ENCODE measurements around the gene GPC6.

GPC6 gene

GRCh38 chr13:93231867-93232266 is 5.3 kb downstream of the GPC6 start:
- DNase-seq = no peak

DNA sequence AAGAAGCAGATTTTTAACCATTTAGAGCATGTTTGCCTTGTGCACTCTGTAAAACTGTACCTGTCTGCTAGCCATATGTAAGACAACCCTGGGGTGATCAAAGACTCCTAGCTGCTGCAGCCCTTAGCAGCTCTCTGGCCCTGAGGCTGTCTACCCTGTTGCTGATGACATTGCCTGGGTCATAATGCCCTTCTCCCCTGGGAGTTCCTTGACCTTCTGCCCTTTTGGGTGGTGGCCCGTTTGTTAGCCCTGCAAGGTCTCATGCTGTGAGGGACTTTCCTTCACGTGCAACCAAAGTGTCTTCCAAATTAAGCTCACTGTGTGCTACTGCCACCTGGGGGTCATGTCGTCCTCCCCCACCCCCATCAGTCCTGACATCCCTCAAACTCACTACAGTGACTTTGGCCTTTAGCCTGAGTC is 7.4 kb downstream of the GPC6 start:
- DNase-seq = no peak

- DNase-seq = no peak
Observed at GRCh38 chr13:93234459-93234858, 7.9 kb downstream of the GPC6 start.

DNA sequence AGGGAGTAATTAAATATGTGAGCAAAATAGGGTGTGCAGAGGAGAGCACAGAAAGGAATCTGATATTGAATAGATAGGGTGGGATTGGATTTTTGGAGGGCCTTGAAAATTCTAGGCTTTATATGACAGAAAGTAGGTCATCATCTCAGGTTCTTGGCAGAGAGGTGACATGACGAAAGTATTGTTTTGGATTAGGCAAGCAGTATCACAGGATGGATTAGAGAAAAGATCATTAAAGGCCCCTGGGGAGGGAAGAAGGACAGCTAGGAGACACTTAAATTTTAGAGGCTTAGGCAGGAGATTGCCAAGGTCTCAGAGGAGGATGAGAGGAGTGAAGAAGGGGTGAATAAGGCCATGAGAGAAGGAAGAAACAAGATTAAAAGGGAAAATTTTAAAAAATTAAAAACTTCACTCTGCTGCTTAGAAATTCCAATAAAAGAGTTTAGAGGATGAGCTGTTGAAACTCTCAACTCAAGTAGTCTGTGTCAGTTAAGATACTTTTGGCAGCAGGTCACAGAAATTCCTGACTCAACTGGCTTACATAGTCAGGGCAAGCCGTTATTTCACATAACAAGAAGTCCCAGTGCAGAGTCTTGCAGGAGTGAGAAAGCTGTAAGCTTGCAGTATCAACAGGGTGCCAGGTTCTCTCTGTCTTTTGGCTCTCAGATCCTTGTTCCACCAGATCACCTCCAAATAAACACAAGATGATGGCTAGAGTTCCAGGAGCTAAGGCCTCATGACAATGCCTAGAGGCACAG is 8.8 kb downstream of the GPC6 start:
- no peak for DNase-seq

DNA sequence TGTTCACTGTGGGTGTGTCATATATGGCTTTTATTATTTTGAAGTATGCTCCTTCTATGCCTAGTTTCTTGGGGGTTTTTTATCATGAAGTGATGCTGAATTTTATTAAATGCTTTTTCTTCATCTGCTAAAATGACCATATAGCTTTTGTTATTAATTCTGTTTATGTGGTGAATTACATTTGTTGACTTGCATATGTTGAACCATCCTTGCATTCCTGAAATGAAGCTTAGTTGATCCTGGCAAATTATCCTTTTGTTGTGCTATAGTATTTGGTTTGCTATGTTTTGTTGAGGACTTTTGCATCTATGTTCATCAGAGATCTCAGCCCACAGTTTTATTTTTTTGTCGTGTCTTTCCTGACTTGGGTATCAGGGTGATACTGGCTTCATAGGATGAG is 12.1 kb downstream of the GPC6 start:
- no peak for DNase-seq

GRCh38 chr13:93243375-93244063 is 16.9 kb downstream of the GPC6 start:
- DNase-seq = no peak

- no peak for DNase-seq
Observed at GRCh38 chr13:93244141-93244917, 17.7 kb downstream of the GPC6 start.

GRCh38 chr13:93244918-93245280 is 18.3 kb downstream of the GPC6 start:
- DNase-seq = no peak

DNA sequence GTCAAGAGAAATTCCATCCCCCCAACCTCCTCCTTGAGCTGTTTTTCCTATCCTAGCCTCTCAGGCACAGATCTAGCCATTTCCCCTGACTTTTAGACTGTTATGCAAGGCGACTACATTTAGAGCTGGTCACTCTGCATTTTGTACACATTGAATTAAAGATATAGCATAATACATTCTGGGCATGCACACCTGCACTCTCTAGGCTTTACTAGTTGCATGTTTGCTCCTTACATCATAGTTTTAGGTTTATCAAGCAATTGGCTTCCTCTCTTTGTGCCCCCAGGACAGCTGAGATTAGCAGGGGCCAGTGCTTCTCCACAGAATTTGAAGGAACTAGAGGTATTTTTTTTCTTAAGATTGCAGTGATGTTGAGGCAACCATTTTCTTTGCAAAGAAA is 19.5 kb downstream of the GPC6 start:
- DNase-seq = no peak

DNA sequence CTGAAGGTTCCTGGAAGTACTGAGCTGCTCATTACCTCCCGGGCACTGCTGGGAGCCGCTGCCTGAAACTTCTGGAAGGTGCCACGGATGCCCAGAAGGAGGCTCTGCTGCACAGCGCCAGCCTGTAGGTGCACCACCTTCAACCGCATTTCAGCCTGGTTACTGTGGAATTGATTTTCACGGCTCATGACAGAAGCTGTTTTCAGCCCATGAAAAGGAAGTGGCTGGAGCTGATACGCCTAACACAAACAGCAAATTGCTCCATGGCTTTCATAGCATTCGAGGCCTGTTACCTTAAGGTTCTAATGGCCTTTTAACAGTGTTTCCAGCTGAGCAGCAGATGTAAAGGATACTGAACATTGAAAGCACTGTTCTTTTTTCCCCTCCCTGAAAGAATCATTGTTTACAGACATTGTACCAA is 22.0 kb downstream of the GPC6 start:
- DNase-seq = no peak

GRCh38 chr13:93249364-93250306 is 23.0 kb downstream of the GPC6 start:
- DNase-seq = no peak

GRCh38 chr13:93254775-93255174 is 28.2 kb downstream of the GPC6 start:
- DNase-seq = no peak

DNA sequence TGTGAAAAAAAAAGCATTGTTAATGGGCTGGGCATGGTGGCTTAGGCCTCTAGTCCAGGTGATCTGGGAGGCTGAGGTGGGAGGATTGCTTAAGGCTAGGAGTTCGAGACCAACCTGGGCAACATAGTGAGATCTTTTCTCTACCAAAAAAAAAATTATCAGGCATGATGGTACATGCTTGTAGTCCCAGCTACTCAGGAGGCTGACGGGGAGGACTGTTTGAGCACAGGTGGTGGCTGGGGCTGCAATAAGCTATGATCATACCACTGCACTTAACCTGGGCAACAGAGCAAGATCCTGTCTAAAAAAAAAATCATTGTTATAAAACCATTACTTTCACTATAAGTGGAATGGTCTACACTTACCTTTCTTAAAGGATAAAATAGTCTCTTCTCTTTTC is 30.4 kb downstream of the GPC6 start:
- no peak for DNase-seq

DNA sequence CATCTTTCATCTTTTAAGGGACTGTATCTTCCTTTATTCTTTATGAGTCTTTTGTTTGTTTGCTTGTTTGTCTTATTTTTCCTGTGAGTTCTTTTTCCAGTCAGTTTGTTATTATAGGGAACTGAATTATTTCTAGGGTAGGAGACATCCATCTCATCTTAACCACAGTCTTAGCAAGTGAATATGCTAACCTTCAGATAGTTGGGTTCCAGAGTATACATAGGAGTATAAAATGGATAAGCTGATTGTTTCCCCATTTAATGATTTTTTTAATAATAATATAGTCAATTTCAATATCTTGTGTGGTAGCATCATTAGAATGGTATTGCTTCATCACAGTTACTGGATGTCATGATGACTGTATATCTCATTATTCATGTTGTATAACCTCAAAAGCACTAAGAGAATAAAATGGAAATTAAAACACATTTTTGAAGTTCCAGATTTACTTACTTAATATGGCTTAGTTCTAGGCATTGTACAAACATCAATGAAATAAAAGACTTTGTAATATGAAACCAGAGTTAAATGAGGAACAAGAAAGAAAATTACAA is 33.0 kb downstream of the GPC6 start:
- DNase-seq = no peak

- DNase-seq = no peak
Observed at GRCh38 chr13:93260591-93260990, 34.0 kb downstream of the GPC6 start.

GRCh38 chr13:93262729-93263345 is 36.2 kb downstream of the GPC6 start:
- DNase-seq = no peak

- DNase-seq = no peak
Observed at GRCh38 chr13:93264876-93265275, 38.3 kb downstream of the GPC6 start.

DNA sequence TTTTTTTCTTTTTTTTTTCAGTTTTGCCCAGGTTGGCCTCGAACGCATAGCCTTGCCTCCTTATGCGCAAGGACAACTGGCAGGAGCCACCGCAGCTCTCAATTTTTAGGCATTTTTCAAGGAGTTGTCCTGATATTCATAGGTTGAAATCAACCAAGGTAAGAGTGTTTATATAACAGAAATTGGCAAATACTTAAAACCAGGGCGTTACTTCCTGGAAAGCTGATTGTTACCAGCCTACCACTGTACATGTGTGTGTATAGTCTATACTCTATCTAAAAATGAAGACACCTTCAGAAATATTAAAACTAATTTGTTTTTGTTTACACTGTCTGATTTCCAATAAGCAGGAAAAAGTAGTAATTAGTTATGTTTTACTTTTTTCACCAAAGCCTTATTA is 39.2 kb downstream of the GPC6 start:
- no peak for DNase-seq

DNA sequence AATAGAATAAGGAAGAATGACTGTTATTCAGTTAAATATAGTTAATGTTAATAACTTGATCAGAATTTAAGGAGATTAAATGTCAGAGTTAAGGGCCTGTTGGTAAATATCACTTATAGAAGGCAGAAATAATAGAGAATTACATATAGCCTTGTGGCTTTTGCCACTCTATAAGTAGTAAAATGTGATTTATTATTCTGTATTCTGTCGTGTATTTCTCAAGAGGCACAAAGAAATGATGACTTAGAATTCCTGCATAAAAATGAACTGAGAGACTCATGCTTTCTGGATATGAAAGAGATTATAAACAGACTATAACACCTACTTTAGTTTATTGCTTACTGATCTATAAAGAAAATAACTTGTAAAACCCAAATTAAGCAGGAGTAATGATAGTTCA is 40.1 kb downstream of the GPC6 start:
- DNase-seq = no peak

- no peak for DNase-seq
Observed at GRCh38 chr13:93268327-93269028, 41.9 kb downstream of the GPC6 start.

All from inflammatory macrophage treated with lipopolysaccharide for 4 hours (primary cell).